SU-DHL-6 (cell line): ENCODE results near the gene SARM1.

Experiments
- H2AFZ ChIP-seq: fragments of 200-600 bp; sonication (generic); 2 replicates; pipeline ENCODE4 v1.6.1; 2014; ENCODE audit warnings: low read depth, mild to moderate bottlenecking, moderate library complexity, mixed read lengths, antibody characterized with exemption, low read length; ENCODE audit not compliant: severe bottlenecking
- H3F3A ChIP-seq: fragments of 200-600 bp; shearing (Covaris generic); 2 replicates; pipeline ENCODE4 v1.6.0; 2016; ENCODE audit warnings: antibody characterized with exemption, mild to moderate bottlenecking; ENCODE audit not compliant: insufficient read depth
- H3K27ac ChIP-seq: fragments of 200-600 bp; sonication (generic); 2 replicates; pipeline ENCODE4 v1.5.1; 2016; ENCODE audit warnings: low read depth, mild to moderate bottlenecking, low read length, moderate library complexity, mixed read lengths
- H3K27me3 ChIP-seq: fragments of 200-600 bp; sonication (generic), shearing (Covaris generic); 2 replicates; pipeline ENCODE4 v1.6.0; 2014; ENCODE audit warnings: mild to moderate bottlenecking, low read length
- H3K36me3 ChIP-seq: fragments of 200-600 bp; sonication (generic); 2 replicates; pipeline ENCODE4 v1.6.1; 2014; ENCODE audit warnings: mild to moderate bottlenecking, low read length, mixed read lengths
- H3K4me2 ChIP-seq: fragments of 300-600, 200-600 bp; shearing (Covaris generic), sonication (generic); 2 replicates; pipeline ENCODE4 v1.6.0; 2014; ENCODE audit warnings: low read length, low read depth, mild to moderate bottlenecking; ENCODE audit not compliant: poor library complexity, severe bottlenecking
- H3K4me3 ChIP-seq: fragments of 200-600 bp; sonication (generic); 2 replicates; pipeline ENCODE4 v1.5.1; 2014; ENCODE audit warnings: antibody characterized with exemption, low read length, mild to moderate bottlenecking, mixed read lengths; ENCODE audit not compliant: insufficient read depth, poor library complexity, severe bottlenecking
- H3K79me2 ChIP-seq: fragments of 200-600 bp; sonication (generic); 2 replicates; pipeline ENCODE4 v1.6.1; 2014; ENCODE audit warnings: mild to moderate bottlenecking, low read length, moderate library complexity; ENCODE audit not compliant: insufficient read depth
- H3K9ac ChIP-seq: fragments of 200-600 bp; sonication (generic); 2 replicates; pipeline ENCODE4 v1.7.0; 2014; ENCODE audit warnings: mild to moderate bottlenecking, low read length
- H3K9me2 ChIP-seq: fragments of 200-600 bp; sonication (generic); replicated peaks from 2 replicates; pipeline ENCODE4 v1.6.1; 2014; ENCODE audit warnings: low read length; ENCODE audit not compliant: insufficient read depth
- H3K9me3 ChIP-seq: fragments of 200-600 bp; sonication (generic); 2 replicates; pipeline ENCODE4 v1.6.1; 2014; ENCODE audit warnings: low read length, mixed read lengths; ENCODE audit not compliant: insufficient read depth
- H4K20me1 ChIP-seq: fragments of 200-600 bp; sonication (generic); 2 replicates; pipeline ENCODE4 v1.6.1; 2014; ENCODE audit warnings: low read depth, mild to moderate bottlenecking, antibody characterized with exemption, low read length, moderate library complexity, mixed read lengths
- EZH2phosphoT487 ChIP-seq: fragments of 200-600 bp; sonication (generic), shearing (Covaris generic); conservative IDR thresholded peaks from 2 replicates; pipeline ENCODE4 v1.6.1; 2018; ENCODE audit warnings: mild to moderate bottlenecking, antibody characterized with exemption, low read length, moderate library complexity, mixed read lengths
- TF ChIP-seq, protein P1 (sequence below): fragments of 200-600 bp; sonication (generic); IDR thresholded peaks from one replicate; pipeline ENCODE4 v1.5.1; 2017; ENCODE audit warnings: antibody characterized with exemption, mild to moderate bottlenecking, low read length, moderate library complexity; ENCODE audit not compliant: insufficient read depth, poor library complexity, severe bottlenecking

The SARM1 gene

DNA sequence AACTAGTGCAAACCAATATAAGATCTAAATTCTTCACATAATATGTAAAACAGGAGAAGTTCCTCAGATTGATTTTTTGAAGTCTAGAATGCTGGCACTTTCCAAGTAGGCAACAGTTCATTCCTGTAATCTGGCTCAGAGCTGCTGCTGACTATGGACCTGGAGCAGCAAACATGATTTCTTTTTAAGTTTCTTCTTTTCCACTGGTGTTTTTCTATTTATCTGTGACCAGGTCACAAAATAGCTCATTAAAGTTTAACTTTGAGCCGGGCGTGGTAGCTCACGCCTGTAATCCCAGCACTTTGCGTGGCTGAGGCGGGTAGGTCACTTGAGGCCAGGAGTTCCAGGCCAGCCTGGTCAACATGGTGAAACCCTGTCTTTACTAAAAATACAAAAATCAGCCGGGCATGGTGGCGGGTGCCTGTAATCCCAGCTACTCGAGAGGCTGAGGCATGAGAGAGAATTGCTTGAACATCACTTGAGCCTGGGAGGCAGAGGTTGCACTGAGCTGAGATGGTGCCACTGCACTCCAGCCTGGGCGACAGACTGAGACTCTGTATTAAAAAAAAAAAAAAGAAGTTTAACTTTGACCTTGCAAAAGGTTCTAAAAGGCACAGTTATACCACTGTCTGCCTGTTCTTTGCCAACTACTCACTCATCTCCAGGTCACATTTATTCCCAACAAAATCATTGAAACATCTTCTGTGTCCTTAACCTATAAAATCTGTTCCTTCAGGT lies 72.6 kb downstream of the SARM1 start:
- no peak overlapping the region for H3K9ac ChIP-seq
- no peak overlapping the region for H2AFZ ChIP-seq
- no peaks in the 10 kb centered on the region for H3K9me2 ChIP-seq
- no peaks in the 10 kb centered on the region for H3K36me3 ChIP-seq
- H3K27ac ChIP-seq, result no peak overlapping the region
- H3F3A ChIP-seq, result no peaks in the 10 kb centered on the region
- H3K9me3 ChIP-seq, result no peaks in the 10 kb centered on the region
- H3K27me3 ChIP-seq, result no peaks in the 10 kb centered on the region
- no peaks in the 10 kb centered on the region for H3K79me2 ChIP-seq
- no peak overlapping the region for H3K4me2 ChIP-seq
- no peak overlapping the region for H3K4me3 ChIP-seq
- TF ChIP-seq EZH2phosphoT487, result no peak
- TF ChIP-seq, protein P1, sequence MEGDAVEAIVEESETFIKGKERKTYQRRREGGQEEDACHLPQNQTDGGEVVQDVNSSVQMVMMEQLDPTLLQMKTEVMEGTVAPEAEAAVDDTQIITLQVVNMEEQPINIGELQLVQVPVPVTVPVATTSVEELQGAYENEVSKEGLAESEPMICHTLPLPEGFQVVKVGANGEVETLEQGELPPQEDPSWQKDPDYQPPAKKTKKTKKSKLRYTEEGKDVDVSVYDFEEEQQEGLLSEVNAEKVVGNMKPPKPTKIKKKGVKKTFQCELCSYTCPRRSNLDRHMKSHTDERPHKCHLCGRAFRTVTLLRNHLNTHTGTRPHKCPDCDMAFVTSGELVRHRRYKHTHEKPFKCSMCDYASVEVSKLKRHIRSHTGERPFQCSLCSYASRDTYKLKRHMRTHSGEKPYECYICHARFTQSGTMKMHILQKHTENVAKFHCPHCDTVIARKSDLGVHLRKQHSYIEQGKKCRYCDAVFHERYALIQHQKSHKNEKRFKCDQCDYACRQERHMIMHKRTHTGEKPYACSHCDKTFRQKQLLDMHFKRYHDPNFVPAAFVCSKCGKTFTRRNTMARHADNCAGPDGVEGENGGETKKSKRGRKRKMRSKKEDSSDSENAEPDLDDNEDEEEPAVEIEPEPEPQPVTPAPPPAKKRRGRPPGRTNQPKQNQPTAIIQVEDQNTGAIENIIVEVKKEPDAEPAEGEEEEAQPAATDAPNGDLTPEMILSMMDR, result no peak
- H4K20me1 ChIP-seq, result no peaks in the 10 kb centered on the region

DNA sequence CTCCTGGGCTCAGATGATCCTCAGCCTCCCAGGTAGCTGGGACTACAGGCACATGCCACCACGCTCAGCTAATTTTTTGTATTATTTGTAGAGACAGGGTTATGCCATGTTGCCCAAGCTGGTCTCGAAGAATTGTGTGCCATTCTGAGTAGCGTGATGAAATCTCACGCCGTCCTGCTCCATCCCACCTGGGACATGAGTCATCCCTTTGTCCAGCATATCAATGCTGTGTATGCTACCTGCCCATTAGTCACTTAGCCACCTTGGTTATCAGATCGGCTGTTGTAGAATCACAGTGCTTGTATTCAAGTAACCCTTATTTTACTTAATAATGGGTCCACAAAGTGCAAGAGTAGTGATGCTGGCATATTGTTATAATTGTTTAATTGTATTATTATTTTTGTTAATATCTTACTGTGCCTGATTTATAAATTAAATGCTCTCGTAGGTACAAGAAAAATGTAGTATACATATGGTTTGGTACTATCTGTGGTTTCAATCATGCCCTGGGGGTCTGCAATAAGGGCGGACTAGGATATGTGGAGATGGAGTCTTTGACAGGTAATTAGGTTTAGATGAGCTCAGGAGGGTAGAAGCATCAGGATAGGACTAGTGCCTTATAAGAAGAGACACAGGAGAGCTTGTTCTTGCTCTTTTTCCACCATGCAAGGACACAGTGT lies 75.4 kb downstream of the SARM1 start:
- H3K9me2 ChIP-seq, result no peaks in the 10 kb centered on the region
- H3K9ac ChIP-seq, result no peak overlapping the region
- TF ChIP-seq EZH2phosphoT487, result no peak
- TF ChIP-seq, protein P1, result no peak
- H3K27me3 ChIP-seq, result no peaks in the 10 kb centered on the region; the same call in 1 of the 2 replicates
- H3F3A ChIP-seq, result no peaks in the 10 kb centered on the region
- H3K4me3 ChIP-seq, result no peak overlapping the region
- no peaks in the 10 kb centered on the region for H4K20me1 ChIP-seq
- H3K4me2 ChIP-seq, result no peak overlapping the region
- no peaks in the 10 kb centered on the region for H3K9me3 ChIP-seq
- no peak overlapping the region for H2AFZ ChIP-seq
- no peaks in the 10 kb centered on the region for H3K36me3 ChIP-seq
- H3K79me2 ChIP-seq, result no peaks in the 10 kb centered on the region
- H3K27ac ChIP-seq, result no peak overlapping the region

DNA sequence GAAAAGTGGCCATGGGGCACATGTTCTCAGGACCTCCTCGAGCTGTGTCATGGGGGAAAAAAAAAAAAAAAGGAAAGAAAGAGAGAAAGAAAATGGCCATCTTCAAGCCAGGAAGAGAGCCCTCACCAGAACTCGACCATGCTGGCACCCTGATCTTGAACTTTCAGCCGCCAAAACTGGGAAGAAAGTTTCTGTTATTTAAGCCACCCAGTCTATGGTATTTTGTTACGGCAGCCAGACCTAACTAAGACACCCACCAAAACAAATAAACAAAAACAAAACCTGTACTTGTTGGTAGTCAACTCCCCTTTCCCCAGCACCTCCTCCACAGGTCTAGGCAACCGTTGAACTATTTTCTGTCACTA lies 75.9 kb downstream of the SARM1 start:
- Histone ChIP-seq H3F3A (no peaks in the 10 kb centered on the region), H3K9me3 (no peaks in the 10 kb centered on the region), H4K20me1 (no peaks in the 10 kb centered on the region), H3K27me3 (no peaks in the 10 kb centered on the region; the same call in 1 of the 2 replicates), H3K79me2 (no peaks in the 10 kb centered on the region), H3K9me2 (no peaks in the 10 kb centered on the region), H3K27ac (no peak overlapping the region), H3K9ac (no peak overlapping the region), H3K4me2 (no peak overlapping the region), H3K36me3 (no peaks in the 10 kb centered on the region), H3K4me3 (no peak overlapping the region), H2AFZ (no peak overlapping the region)
- no peak for TF ChIP-seq EZH2phosphoT487
- TF ChIP-seq, protein P1, result no peak
